Amygdala (tissue), 56 donors: ENCODE data around the gene STIM2.
"Not testable (repeated sequence)": the region's sequence is repeated elsewhere in the genome, so short reads cannot be mapped to it uniquely, and the experiment has no call there.

Source experiments
- DNase-seq, 56 donors: peaks; one replicate each; lab custom pipeline; 2025; lab: John Stamatoyannopoulos, UW

The STIM2 gene

DNA sequence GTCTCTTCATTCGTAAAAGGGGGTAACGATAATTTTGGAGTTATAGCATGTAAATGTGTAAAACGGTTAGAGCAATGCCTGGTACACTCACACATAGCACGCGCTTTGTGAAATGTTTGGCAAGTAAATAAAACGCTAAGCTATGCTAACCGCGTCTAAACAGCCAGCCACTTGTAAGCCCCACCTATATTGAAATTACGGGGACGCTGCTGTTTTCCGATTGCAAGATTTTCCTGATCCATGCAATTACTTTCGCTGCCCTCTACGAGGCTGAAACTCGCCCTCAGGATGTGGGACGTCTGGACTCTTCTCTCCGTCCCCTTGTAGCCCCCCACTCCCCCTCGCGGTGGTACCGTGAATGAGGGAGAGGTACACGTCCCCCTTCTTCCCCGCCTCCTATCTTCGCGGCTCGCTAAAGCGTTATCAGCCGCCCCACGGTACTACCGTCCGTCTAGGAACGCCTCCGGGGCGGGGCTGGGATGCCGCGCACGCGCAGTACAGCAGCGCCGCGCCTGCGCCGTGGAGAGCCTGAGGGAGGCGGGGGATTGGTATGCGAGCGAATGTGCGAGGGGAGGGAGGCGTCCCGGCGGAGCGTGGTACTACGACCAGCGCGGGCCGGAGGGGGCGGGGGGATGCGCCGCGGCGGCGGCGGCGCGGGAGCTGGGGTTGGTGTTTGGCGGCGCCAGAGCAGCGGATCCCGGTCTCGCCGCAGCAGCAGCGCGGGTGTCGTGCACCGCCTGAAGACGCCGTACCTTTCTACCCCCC lies at the start of gene STIM2:
STIM2 (plus strand) TSS at position 685 of the 765 bp plus-strand sequence.
- peak; percentile 81 to 99 (median 96) for DNase-seq

DNA sequence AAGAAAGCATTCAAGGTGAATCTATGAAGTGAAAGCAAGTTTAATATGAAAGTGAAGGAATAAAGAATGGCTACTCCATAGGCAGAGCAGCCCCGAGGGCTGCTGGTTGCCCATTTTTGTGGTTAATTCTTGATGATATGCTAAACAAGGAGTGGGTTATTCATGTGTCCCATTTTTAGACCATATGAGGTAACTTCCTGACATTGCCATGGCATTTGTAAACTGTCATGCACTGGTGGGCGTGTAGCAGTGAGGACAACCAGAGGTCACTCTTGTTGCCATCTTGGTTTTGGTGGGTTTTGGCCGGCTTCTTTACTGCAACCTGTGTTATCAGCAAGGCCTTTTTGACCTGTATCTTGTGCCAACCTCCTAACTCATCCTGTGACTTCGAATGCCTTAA lies 49.1 kb upstream of the STIM2 start:
- DNase-seq = not testable (repeated sequence)

DNA sequence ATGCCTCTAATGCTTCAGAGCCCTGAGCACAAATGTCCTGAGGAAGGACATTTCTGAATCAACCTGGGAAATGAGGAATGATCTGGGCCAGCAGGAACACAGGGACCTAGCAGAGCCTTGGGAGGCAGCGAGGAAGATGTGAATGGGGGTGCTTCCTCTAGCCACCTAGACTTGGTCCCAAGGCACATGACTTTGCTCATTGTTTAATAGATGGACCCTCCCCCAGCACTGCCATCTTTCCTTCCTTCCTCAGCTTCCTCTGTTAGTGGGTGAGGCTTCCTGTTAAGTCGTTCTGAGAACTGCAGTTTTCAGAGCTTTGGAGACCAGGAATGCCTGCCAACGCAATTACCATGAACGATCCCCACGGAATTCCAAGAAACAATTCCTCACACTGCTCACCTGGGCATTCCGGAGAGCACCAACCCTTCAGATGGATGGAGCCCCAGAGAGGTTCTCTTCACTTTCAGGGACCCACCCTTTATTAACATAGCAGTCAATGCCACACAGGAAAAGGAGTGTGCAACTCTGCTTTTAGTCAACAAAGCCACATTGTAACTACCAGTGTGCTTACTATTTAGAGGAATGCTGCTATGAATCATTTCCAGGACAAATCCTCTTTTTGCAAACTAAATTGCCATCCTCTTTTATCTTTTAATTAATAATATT lies 48.5 kb upstream of the STIM2 start:
- DNase-seq = no peak

DNA sequence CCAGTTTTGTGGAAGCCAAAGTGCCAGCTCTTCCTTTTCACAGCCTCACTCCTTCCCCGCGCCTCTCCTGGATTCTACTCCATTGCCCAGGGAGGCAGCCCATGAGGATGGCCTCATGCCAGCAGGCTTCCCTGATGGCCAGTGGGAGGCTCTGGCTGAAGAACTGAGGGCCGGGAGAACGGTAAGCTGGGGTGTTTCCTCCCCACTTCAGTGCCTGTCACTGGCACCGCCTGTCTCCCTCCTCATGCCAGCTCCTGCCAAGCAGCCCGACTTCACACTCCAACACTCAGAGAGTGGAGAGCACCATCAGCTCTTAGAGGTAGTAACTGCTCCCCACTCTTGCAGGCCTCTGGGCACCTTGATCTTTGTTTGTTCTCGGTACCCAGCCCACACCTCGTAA lies 46.9 kb upstream of the STIM2 start:
- peak in 6 of 56 donors; percentile 4 to 33 (median 8) for DNase-seq

DNA sequence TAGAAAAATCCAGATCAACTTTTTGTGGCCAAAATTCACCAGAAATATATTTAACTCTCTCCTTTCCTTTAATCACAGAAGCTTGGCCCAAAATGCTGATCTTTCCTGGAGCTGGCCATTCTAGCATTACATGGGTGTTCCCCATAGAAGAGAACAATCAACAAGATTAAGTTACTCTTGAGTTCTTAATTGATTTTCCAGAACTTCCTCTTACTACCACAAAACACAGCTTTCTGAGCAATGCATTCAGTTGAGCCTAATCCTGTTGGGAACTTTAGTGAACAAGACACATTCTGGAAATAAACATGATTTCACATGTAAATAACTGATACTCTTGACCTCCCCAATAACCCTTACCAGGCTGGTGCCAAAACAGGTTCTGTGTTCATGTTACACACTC lies 45.4 kb upstream of the STIM2 start:
- DNase-seq = no peak

DNA sequence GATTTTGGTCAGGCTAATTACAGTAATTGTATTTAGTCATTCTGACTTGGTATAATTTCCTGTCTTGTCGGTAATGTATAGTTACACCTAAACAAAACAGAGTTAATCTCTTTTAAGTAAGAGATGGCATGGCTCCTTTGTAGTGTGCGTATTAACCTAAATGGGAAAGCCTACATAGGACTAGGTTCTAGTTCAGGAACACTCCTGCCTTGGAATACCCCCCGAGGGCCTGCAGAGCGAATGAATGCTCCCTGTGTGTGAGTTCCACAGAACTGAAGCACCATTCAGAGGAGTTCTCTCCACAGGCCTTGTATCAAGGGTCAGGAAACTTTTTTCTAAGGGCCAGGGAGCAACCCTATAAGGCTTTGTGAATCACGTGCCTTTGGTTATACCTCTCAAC lies 44.9 kb upstream of the STIM2 start:
- no peak for DNase-seq

DNA sequence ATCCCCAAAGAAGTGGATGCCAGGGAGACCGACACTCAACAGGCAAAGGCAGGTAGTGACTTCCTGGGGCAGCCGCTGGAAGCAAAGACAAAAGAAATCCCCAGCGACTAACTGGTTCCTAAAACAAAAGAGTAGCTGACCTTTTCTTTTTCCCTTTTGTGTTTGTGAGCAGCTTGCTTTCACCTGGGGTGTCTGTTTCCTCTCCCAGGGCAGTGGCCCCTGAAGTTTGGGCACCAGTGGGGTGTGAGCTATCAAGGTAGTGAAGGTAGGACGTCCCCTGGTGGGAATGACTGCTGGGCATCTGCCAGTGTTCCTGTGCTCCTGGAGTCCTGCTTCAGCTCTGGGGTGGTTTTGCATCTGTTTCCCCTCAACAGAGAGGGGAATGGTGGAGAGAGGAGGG lies 41.6 kb upstream of the STIM2 start:
- DNase-seq = no peak

DNA sequence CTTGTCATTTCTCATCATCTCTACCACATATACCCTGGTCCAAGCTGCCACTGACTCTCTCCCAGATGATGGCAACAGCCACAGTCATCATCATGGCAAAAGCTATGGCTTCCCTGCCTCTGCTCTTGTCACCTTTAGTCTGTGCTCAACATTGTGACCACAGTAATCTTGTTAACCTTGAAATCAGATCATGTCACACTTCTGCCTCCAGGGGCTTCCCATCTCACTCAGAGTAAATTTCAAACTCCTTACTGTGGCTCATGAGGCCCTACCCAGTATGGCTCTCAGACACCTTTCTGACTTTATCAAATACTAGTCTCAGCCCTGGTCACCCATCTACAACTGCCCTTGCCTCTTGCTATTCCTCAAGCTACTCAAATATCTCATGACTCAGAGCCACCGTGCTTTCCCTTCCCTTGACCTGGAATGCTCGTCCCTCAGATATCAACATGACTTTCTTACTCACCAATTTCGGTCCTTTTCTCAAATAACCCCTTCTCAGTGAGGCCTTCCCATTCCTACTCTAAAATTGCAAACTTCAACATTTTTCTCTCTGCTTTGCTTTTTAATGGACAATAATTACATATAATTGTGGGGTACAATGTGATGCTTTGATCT lies 41.1 kb upstream of the STIM2 start:
- DNase-seq = no peak

DNA sequence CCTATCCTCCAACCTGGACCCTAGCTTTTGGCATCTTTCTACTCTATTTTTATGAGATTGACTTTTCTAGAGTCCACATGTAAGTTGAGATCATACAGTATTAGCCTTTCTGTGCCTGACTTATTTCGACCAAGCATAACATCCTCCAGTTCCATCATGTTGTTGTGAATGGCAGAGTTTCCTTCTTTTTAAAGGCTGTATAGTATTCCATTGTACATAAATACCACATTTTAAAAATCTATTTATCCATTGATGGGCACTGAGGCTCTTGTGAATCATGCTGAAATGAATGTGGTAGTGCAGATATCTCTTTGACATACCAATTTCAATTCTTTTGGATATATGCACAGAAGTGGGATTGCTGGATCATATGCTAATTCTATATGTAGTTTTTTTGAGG lies 40.3 kb upstream of the STIM2 start:
- no peak for DNase-seq

DNA sequence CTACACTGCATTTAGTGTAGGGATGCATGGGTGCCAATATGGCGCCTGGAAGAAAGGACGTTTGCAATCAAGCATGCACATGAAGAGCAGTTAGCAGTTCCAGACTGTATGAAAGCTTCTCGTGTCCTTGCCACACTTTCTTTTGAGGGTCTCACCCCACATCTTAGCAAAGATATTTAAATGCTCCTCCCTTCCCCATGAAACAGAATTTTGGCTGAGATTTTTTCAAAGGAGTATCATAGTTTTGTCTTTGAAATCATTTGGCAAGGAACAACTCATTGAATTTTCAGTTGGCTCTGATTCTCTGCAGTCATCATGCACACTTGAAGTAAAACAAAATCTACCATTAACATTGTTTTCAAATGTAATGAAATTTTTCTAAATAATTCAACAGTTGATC lies 39.6 kb upstream of the STIM2 start:
- no peak for DNase-seq

DNA sequence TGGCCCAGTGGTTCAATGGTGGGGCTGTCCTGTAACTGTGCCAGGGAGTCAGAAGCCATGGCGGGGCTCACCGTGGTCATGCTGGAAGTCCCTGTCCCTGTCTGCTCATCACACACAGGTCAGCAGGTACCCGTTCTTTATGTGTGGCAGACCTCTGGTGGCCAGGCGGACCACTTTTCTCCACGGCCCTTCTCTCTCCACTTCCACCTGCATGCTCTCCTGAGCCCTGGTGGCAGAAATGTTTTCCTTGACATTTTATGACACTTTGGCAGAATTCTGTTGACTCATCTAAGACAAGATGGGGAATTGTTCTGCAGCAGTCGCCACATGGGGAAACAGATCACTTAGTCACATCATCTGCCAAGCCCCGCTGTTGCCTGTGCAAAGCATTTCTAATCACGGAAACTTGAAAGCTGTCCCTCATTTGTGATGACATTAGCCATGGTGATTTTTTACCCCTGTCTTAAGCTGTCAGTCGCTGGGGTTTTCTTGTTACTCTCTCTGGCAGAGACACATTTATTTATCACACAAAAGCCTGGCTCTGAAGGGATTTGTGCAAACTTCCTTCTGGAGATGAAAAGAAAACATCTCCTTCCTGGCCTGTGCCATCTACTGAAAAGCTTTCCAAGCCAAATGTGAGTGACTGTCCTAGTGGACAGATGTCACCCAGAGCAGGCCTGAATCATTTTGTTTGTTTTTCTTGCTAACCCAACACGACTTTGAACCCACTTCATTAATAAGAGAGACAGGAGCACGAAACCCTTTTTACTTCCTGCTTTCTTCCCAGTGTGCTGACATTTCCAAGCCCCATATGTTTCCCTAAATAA lies 38.8 kb upstream of the STIM2 start:
- no peak for DNase-seq

DNA sequence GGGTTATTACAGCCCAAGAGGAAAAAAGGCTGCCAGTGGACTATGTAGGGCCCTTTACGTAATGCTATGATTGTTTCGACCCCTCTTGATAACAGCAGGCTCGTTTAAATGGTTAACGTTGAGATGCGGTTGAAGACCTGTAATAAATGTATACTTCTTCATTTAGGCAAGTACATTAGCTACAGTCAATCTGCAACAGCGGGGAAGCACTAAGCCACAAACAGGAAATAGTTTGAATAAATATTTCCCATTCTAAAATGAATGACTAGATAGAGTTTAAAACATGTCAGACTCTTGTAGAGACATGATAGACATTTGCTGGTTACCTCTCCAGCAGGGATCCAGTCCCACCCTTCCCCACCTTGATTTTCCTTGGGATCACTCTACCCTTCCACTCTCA lies 38.1 kb upstream of the STIM2 start:
- DNase-seq = no peak

DNA sequence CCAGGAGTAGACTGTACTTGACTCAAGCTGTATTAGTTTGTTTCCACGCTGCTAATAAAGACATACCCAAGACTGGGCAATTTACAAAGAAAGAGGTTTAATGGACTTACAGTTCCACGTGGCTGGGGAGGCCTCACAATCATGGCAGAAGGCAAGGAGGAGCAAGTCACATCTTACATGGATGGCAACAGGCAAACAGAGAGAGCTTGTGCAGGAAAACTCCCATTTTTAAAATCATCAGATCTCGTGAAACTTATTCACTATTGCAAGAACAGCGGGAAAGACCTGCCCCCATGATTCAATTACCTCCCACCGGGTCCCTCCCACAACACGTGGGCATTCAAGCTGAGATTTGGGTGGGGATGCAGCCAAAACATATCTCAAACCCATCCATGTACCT lies 37.7 kb upstream of the STIM2 start:
- not testable (repeated sequence) for DNase-seq

DNA sequence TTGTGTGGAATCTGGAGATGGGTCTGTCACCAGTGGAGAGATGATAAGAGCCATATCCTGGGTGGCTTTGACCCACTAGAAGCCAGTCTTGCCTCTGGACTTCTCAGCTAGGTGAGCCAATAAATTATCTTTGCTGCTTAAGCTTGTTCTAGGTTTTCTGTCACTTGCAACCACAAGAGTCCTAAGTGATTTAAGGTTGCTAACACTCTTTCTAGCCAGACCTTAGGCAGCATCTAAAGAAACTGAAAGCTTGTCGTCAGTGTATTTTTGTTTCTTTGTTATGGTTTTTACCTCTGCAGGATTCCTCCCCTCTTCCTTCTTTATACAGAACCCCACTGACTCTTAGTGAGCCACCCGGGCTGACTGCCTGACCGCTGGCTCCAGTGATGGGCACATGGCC lies 37.1 kb upstream of the STIM2 start:
- no peak for DNase-seq

DNA sequence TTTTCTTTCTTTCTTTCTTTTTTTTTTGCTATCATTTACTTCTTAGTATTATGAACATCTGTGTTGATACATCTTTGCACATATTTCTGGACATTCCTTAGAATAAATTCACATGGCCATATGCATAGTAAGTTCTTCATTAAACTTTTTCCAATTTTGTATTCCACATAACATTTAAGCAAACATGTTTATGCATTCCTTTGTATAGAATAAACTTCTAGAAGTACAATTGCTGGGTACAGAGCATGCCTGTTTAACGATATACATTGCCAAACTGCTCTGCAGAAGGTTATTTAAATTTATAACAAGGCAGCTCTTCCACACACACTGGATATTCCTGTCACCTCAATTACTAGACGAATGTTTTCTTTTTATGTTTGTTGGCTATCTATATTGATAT lies 36.0 kb upstream of the STIM2 start:
- no peak for DNase-seq

DNA sequence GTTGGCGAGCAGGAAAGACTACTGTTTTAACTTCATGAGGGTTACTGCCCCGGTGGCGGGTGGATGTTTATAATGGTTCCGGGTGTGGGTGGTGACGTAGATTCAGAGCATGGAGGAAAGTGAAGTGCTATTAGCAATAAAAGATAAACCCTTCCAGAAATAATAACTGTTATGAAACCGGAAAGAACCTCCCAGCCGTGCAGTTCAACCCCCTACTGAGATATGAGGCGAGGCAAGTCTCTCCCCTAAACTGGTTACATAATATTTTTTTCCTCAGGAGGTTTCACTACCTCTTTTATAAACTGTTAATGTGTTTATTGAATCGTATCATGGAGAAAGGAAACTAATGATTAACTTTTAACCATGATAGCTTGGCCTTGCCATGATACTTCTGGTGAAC lies 33.9 kb upstream of the STIM2 start:
- DNase-seq = no peak

DNA sequence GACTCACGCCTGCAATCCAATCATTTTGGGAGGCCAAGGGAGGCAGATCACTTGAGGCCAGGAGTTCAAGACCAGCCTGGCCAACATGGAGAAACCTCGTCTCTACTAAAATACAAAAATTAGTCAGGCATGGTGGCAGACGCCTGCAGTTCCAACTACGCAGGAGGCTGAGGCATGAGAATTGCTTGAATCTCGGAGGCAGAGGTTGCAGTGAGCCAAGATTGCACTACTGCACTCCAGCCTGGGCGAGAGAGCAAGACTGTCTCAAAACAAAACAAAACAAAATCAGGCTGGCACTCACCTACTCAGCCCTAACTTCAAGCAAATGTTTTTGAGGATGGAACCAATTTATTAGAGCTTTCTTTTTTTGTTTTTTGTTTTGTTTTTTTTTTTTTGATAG lies 33.3 kb upstream of the STIM2 start:
- DNase-seq = not testable (repeated sequence)

DNA sequence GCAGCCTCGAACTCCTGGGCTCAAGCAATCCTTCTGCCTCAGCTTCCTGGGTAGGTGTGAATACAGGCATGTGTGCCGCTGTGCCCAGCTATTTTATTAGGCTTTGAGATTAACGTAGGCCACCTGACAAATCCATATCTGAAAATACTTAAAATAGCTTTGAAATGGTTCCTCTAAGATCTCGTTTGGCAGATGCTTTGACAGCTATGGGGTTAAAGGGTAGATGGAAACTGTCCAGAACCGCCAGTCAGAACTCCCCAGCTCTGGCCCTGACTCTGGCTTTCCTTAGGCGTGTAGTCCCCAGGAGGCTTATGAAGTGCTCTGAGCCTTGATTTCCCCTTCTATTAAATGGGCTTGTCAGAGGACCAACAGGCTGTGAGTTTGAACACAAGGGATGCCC lies 32.8 kb upstream of the STIM2 start:
- DNase-seq = no peak

DNA sequence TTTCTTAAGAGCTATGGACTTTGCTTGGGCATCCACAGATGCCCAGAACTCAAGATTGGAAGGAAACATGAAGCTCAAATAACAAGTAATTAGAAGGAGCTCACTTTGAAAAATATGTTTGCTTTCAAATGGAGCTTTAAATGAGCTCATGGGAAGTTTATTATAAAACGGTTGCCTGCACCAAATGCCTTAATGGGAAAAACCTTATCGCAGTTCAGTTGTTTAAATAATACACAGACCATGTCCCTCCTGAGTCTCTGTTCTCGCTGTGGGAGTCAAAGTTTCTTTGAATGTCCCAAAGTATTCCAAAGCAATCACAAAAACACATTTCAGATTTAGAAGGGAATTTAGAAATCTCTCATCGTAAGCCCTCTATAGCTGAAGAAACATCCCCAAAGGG lies 31.6 kb upstream of the STIM2 start:
- DNase-seq = no peak

DNA sequence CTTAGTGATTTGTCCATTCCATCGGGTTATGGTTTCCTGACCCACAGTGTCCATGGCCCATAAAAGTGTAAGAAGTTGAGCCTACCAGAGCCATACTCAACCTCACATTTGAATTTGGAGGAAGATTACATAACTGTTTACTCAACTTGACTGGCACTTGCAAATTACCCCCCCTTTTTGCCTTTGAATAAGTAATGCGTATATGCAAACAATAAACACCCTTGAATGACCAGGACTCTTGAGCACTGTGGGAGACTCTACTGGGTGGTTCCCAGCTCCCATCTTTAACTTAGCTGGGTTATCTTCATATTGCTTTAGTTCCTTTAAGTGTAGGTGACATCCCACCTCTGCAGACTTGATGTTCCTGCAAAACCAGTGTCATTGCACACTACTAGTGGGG lies 30.6 kb upstream of the STIM2 start:
- DNase-seq = no peak

DNA sequence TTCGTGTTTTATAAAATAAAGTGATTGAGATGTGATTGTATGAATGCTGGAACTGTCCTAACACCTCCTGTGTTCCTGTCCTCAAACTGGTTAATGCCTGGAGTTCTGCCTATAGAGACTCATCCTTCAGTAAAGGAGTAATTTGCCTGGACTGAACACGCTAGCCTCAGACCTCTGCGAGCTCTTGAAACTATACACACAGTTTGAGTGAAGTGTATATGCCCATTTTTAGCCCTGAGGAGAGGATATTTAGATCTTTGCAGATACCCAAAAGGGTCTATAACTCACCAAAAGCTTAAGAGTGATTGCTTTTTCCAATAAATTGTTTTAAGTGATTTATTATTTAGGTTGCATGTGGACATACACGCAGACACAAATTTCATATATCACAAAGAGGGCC lies 29.9 kb upstream of the STIM2 start:
- no peak for DNase-seq
